Effector memory CD8-positive, alpha-beta T cell (primary cell): ENCODE data around the gene MMP15.

Source experiments
- ATAC-seq: fragments of 150-1000 bp; cut with Tn5 transposase; replicated peaks from 2 replicates; pipeline ENCODE4 v1.10.0; 2021; ENCODE audit warnings: mild to moderate bottlenecking, moderate library complexity
- DNase-seq, 3 experiments: peaks; one replicate each; pipeline ENCODE4 v3.0.0; 2021
- H3K27ac Mint-ChIP-seq, 2 donors: one replicate each; pipeline ENCODE4 v1.8.0; 2022; ENCODE audit warnings: mild to moderate bottlenecking in 2 of 2, mixed read lengths in 2 of 2, moderate library complexity in 2 of 2
- H3K27me3 Mint-ChIP-seq, 2 donors: one replicate each; pipeline ENCODE4 v1.8.0; 2022; ENCODE audit warnings: mixed read lengths in 2 of 2
- H3K36me3 Mint-ChIP-seq: one replicate; pipeline ENCODE4 v1.8.0; 2022; ENCODE audit warnings: mild to moderate bottlenecking, moderate library complexity, mixed read lengths; ENCODE audit not compliant: insufficient read depth
- H3K4me1 Mint-ChIP-seq, 2 donors: one replicate each; pipeline ENCODE4 v1.8.0; 2022; ENCODE audit warnings: low read depth in 2 of 2, mixed read lengths in 2 of 2
- H3K4me3 Mint-ChIP-seq, 2 donors: one replicate each; pipeline ENCODE4 v1.8.0; 2022; ENCODE audit warnings: mild to moderate bottlenecking in 2 of 2, mixed read lengths in 2 of 2, moderate library complexity in 2 of 2
- H3K9me3 Mint-ChIP-seq, 2 donors: one replicate each; pipeline ENCODE4 v1.8.0; 2022; ENCODE audit warnings: mixed read lengths in 2 of 2

MMP15 gene

DNA sequence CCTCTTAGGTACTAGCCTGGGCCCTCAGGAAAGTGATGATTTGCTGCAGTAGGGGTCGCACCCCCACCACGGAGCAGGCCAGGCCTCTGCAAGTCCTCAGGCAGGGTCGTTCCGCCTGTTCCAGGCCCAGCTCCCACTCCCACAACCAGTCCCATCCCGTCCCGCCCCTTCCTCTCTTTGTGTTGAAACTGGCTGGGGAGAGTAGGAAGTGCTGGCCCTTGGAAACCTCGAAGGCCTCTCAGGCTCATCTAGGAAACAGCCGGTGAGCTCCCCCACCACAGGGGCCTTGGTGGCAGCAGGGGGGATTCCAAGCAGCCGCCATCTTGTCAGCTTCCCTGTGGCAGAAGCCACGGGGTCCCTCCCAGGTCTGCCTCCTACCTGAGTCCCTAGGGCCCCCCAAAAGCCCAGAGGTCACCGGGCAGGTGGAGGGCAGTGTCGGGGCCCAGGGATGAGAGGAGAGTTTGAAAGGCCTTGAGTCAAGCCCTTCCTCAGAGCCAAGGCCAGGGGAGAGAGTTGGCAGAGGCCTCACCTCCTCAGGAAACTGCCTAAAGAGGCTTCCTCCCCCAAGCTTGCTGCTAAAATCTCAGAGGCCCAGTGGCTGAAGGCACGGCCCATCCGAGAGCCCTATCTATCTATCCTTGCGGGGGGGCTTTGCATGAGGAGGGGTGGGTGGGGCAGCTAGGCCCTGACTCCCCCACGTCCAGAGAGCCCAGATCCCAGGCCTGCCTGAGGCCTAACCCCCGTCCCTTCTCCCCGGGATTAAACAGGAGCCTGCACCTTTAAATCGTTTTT is 22.2 kb downstream of the MMP15 start:
- no peaks in the 10 kb centered on the region for H3K36me3 Mint-ChIP-seq
- no peaks in the 10 kb centered on the region for H3K9me3 Mint-ChIP-seq
- no peak overlapping the region for H3K27ac Mint-ChIP-seq
- H3K4me1 Mint-ChIP-seq, result no peaks in the 10 kb centered on the region
- no peak for ATAC-seq
- H3K27me3 Mint-ChIP-seq, result peaks cover 14 to 20% of the 10 kb centered on the region in 2 donors
- DNase-seq, result no peak
- no peak overlapping the region for H3K4me3 Mint-ChIP-seq

DNA sequence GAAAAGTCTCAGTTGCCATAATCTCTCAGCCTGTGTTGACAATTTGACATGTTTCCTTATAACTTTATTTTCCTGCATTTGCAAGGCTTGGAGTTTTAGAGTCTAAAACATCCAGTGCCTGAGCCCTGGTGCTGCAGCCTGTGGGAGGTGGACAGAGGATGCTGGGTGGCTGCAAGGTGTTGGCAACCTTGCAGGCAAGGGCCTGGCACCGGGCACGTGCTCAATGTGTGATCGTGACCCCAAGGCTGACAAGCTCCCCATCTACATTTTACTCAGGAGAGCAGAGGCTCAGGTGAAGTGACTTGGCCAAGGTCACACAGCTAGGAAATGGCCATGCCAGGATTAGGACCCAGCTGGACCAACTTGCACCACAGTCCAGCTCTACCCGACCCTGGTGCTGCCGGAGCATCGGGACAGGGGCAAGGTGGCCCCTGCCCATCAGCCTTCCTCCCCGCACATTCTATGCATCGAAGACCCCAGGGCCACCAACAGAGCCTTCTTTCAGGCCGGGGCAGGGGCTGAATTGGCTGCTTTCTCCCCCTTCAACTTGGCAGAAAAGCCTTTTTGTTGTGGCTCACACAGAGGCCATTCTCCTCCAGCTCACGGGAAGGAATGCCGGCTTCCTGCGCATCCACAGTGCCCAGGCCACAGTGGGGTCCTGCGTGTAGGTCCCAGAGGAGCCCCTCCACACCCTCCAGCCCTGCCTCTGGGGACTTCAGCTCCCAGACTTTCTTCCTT is 23.1 kb downstream of the MMP15 start:
- ATAC-seq (no peak), DNase-seq (no peak)
- H3K27me3 Mint-ChIP-seq, result peaks cover 14 to 20% of the 10 kb centered on the region in 2 donors
- no peak overlapping the region for H3K27ac Mint-ChIP-seq
- H3K4me3 Mint-ChIP-seq, result no peak overlapping the region
- H3K36me3 Mint-ChIP-seq, result no peaks in the 10 kb centered on the region
- H3K9me3 Mint-ChIP-seq, result no peaks in the 10 kb centered on the region
- H3K4me1 Mint-ChIP-seq, result no peaks in the 10 kb centered on the region

DNA sequence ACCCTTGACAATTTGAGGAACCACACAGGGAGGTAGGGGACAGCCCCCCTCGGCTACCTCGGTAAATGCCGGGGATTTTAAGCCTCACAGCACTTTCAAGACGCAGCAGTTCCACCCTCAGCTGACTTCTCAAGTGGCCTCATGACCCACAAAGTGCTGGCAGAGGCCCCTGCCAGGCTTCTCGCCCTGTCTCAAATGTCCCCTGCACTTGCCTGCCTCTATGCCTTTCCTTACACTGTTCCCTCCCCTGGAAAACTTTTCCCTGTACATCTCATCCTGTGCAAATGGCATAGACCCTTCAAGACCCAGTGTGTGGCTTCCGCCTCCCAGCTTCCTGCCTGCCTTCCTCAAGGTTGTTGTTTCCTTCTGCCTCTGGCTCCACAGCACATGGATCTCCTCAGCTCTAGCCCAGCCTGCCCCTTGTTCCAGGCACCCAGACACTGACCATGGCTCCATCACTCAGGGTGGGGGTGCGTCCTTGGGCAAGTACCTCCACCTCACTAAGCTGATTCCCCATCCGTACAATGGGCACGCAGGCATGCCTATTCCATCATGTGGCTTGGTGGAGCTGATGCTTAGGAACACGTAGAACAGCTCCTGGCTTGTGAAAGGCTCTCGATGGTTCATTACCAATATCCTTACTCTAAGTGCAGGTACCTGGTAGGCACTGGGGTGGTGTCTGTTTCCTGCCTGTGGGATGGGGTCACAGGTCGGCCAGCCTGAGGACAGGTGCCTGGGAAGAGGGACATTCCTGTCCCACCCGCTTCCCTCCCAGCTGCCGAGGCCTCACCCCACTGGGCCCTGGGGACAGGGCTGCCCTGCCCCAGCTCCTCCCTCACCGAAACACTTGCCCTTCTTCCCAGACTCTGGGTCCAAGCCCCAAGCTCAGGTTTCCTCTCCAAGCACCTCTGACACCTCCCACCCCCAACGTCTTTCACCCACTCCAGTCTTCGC is 24.0 kb downstream of the MMP15 start:
- Mint-ChIP-seq H3K4me1 (no peaks in the 10 kb centered on the region), H3K27ac (no peak overlapping the region), H3K36me3 (no peaks in the 10 kb centered on the region), H3K4me3 (no peak overlapping the region), H3K9me3 (no peaks in the 10 kb centered on the region), H3K27me3 (peaks cover 14 to 20% of the 10 kb centered on the region in 2 donors)
- ATAC-seq (no peak), DNase-seq (no peak)

DNA sequence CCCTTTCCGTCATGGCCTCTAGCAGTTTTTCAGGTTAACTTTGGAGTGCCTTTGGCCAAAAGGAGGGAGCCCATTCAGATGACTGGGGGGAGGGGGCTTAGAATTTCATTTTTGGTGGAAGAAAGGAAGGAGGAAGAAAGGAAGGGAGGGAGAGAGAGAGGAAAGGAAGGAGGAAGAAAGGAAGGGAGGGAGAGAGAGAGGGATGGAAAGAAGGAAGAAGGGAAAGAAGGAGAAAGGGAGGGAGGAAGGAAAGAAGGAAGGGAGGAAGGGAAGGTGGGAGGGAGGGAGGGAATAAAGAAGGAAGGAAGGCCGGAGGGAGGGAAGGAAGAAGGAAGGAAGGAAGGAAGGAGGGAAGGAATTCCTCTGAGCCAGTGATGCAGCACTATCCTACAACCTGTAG is 25.7 kb downstream of the MMP15 start:
- Mint-ChIP-seq H3K4me3 (no peak overlapping the region), H3K4me1 (no peaks in the 10 kb centered on the region), H3K27ac (no peak overlapping the region), H3K27me3 (peaks cover 19 to 33% of the 10 kb centered on the region in 2 donors), H3K9me3 (no peaks in the 10 kb centered on the region), H3K36me3 (peaks cover 1% of the 10 kb centered on the region)
- ATAC-seq (no peak), DNase-seq (no peak)

DNA sequence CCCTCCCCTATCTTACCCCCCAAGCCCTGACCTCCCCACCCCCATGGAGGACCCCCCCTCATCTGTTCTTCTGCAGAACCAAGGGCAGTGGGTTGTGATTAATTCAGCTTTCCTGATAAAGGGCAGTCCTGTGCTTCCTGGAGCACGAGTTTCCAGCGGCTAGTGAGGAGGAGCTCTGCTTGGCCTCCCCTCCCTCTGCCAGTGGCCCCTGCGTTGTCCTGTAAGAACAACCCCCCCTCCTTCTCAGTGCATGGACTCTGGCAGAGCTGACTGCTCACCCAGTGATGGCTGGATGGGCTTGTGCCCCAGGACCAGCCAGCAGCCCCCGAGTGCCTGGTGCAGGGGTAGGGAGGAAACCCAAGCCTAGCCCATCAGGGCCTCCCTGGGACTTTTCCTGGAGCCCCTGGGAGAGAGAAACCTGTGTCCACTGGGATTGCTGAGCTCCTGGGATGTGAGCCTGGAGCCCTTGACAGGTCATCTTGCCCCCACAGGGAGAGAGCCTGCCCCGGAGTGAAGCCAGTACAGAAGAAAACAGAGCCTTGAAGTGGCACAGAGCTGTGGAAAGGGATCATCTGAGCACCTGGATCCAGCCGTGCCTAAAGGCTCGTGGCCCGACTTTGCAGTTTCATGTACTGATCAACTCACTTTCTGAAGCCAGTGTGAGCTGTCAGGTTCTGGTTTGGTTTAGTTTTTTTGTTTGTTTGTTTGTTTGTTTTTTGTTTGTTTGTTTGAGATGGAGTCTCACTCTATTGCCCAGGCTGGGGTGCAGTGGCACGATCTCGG is 26.5 kb downstream of the MMP15 start:
- no peaks in the 10 kb centered on the region for H3K9me3 Mint-ChIP-seq
- peaks cover 4% of the 10 kb centered on the region for H3K36me3 Mint-ChIP-seq
- no peaks in the 10 kb centered on the region for H3K4me1 Mint-ChIP-seq
- no peak for DNase-seq
- no peak overlapping the region for H3K27ac Mint-ChIP-seq
- no peak for ATAC-seq
- H3K4me3 Mint-ChIP-seq, result no peak overlapping the region
- H3K27me3 Mint-ChIP-seq, result peaks cover 19 to 36% of the 10 kb centered on the region in 2 donors

DNA sequence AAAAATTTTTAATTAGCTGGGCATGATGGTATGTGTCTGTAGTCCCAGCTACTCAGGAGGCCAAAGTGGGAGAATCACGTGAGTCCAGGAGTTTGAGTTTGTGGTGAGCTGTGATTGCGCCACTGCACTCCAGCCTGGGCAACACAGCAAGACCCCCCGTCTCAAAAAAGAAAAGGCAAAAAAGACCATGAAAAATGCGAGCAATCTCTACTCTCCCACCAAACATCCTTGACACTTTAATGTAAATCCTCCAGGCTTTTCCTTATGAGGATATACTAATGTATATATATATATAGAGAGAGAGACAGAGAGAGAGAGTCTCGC is 28.1 kb downstream of the MMP15 start:
- Mint-ChIP-seq H3K36me3 (peaks cover 4% of the 10 kb centered on the region), H3K4me1 (no peaks in the 10 kb centered on the region), H3K27me3 (peaks cover 19 to 48% of the 10 kb centered on the region in 2 donors), H3K27ac (no peak overlapping the region), H3K4me3 (no peak overlapping the region), H3K9me3 (no peaks in the 10 kb centered on the region)
- no peak for ATAC-seq
- no peak for DNase-seq

DNA sequence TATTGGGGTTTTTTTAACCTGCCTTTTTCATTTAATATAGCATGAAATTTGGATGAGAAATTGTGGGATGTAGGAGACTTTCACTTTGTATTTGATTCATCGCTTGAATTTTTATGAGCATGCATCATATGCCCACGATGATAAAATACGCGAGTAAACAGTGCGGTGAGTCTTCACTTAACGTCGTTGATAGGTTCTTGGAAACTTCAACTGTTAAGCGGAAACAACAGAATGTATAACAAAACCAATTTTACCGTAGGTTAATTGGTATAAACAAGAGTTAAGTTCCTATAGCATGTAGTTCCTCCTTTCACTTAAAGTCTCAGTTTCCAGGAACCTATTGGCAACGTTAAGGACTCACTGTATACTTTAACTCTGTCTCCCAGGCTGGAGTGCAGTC is 28.7 kb downstream of the MMP15 start:
- Mint-ChIP-seq H3K4me3 (no peak overlapping the region), H3K9me3 (no peaks in the 10 kb centered on the region), H3K4me1 (no peaks in the 10 kb centered on the region), H3K36me3 (peaks cover 4% of the 10 kb centered on the region), H3K27ac (no peak overlapping the region), H3K27me3 (peaks cover 19 to 51% of the 10 kb centered on the region in 2 donors)
- no peak for ATAC-seq
- DNase-seq, result no peak

DNA sequence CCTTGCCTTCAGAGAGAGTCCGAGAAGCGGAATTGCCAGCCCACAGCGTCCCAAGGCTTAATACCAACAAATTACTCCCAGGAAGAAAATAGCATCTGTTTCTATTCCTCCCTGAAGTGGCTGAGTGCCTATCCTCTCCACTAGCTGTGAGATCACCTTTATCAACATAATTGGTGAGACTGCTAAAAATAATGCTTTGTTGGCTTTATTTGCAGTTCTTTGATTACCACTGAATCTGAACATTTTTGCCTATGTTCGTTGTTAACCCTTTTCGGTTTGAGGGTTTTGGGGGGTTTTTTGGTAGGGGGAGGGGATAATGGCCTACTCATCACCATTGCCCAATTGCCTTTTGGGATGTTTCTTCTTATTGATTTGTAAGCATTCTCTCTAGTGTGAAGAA is 31.0 kb downstream of the MMP15 start:
- peaks cover 4% of the 10 kb centered on the region for H3K36me3 Mint-ChIP-seq
- peaks cover 6 to 40% of the 10 kb centered on the region in 2 donors for H3K27me3 Mint-ChIP-seq
- no peaks in the 10 kb centered on the region for H3K9me3 Mint-ChIP-seq
- no peak overlapping the region for H3K27ac Mint-ChIP-seq
- DNase-seq (no peak), ATAC-seq (no peak)
- H3K4me1 Mint-ChIP-seq, result no peaks in the 10 kb centered on the region
- no peak overlapping the region for H3K4me3 Mint-ChIP-seq

DNA sequence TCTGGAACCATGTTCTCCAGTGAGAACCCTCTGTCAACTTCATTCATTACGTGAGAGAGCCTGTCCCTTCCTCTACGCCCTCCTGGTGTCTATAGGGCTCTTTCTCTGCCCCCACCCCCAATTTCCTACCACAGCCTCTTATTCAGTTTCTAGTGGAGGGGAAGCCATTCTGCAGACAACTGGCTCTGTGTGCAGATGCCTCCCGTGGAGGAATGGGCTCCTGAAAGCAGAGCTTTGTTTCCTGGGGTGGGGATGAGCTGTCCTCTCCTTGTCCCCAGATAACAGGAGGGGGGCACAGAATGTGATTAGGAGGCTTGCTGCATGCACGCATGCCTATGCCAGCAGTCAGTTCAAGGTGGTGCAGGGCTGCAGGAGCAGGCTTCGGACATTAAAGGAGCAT is 31.6 kb downstream of the MMP15 start:
- DNase-seq, result no peak
- Mint-ChIP-seq H3K4me1 (no peaks in the 10 kb centered on the region), H3K9me3 (no peaks in the 10 kb centered on the region), H3K27me3 (peaks cover 6 to 40% of the 10 kb centered on the region in 2 donors), H3K36me3 (peaks cover 4% of the 10 kb centered on the region), H3K4me3 (no peak overlapping the region), H3K27ac (no peak overlapping the region)
- no peak for ATAC-seq

DNA sequence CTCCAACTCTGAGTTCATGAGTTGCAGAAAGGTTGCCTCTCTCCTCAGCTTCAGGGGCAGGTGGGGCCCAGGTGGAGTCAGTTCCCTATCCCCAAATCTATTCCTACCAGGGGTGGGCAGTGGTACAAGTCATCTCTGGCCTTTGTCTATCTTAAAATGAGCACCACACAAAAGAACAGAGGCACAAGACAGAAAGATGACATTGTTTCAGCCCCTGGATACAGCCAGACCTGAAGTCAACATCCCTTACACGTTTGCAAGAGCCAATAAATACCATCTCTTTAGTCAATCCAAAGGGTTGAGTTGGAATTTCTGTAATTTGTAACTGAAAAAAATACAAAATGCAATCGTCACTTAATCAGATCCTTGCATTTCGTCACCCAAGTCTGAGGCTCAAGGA is 32.2 kb downstream of the MMP15 start:
- ATAC-seq, result no peak
- H3K9me3 Mint-ChIP-seq, result no peaks in the 10 kb centered on the region
- no peak for DNase-seq
- peaks cover 4% of the 10 kb centered on the region for H3K36me3 Mint-ChIP-seq
- H3K27ac Mint-ChIP-seq, result no peak overlapping the region
- no peak overlapping the region for H3K4me3 Mint-ChIP-seq
- H3K4me1 Mint-ChIP-seq, result no peaks in the 10 kb centered on the region
- peaks cover 6 to 45% of the 10 kb centered on the region in 2 donors for H3K27me3 Mint-ChIP-seq

DNA sequence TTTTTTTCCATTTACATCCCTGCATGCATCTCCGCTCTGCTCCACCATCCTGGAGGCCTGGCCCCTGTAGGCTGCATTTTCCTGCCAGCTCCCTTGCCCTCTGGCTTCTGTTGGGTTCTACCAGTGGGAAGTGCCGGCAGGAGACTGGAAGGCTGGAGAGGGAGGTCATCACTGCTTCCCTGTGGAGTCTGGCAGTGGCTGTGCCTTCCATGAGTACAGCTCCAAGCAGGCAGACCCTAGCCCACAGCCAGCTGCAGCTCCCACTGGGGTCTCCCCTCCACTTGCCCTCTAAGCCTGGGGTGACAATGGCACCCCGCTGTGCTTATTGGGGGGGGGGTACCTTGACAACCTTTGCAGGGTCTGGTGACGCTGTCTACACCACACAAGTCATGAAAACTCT is 37.3 kb downstream of the MMP15 start:
- no peak for ATAC-seq
- Mint-ChIP-seq H3K4me1 (no peaks in the 10 kb centered on the region), H3K36me3 (no peaks in the 10 kb centered on the region), H3K4me3 (no peak overlapping the region), H3K9me3 (no peaks in the 10 kb centered on the region), H3K27me3 (peaks cover 0 to 25% of the 10 kb centered on the region in 2 donors), H3K27ac (no peak overlapping the region)
- DNase-seq, result no peak

DNA sequence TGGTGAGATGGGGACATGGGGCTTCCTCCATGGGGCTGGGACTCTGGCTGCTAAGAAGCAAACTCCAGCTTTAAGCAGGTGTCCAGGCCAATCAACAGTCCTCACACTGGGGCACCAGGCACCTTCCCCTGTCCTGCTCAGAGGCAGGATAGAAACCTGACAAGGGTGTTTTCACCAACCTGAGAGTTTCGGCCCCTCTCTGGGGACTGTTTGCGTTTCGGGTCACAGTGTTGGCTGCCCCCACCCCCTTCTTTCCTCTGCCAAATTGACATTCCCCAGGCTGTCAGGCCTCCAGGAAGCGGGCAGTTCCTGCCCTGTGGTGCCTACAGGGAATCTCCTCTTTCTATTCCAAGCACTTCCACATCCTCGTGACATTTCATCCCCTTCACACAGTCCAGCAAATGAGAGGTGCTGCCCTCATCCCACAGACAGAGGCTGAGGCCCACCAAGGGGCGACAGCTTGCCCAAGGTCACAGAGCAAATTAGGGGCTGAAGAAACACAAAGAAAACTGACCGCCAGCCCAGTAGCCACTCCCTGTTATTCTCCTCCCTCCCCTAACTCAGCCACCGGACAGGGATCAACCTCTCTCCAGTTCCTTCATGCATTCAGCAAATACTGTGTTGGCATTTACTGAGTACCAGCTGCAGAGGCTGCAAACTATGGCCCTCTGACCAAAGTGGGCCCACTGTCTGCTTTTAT is 38.0 kb downstream of the MMP15 start:
- Mint-ChIP-seq H3K36me3 (no peaks in the 10 kb centered on the region), H3K27ac (no peak overlapping the region), H3K27me3 (peaks cover 0 to 21% of the 10 kb centered on the region in 2 donors), H3K4me3 (no peak overlapping the region), H3K9me3 (no peaks in the 10 kb centered on the region), H3K4me1 (no peaks in the 10 kb centered on the region)
- ATAC-seq (no peak), DNase-seq (no peak)
